Uterus (tissue), 4 donors: ENCODE data around the gene PHF2. TPM values are rescaled to one million over a fixed set of nuclear protein-coding genes. Genes with fewer than 3 reads are reported as not detected.

Source experiments
- DNase-seq, 2 donors: peaks; one replicate each; pipeline ENCODE4 v3.0.0-alpha.2; 2019 to 2020
- H3K27ac ChIP-seq, 2 donors: fragments of 200-600 bp; sonication (generic); 1 replicate in 1 of 2; 2 replicates in 1 of 2; pipeline ENCODE4 v1.5.1; 2016 to 2018
- H3K27me3 ChIP-seq, 2 donors: fragments of 200-600 bp; sonication (generic); one replicate each; pipeline ENCODE4 v1.5.1; 2018 to 2019; ENCODE audit warnings: control low read depth in 1 of 2
- H3K36me3 ChIP-seq, 2 donors: fragments of 200-600 bp; sonication (generic); one replicate each; pipeline ENCODE4 v1.5.1; 2019; ENCODE audit warnings: control low read depth in 1 of 2
- H3K4me1 ChIP-seq, 2 donors: fragments of 200-600 bp; sonication (generic); one replicate each; pipeline ENCODE4 v1.5.1; 2018 to 2019; ENCODE audit warnings: control low read depth in 1 of 2
- H3K4me3 ChIP-seq, 2 donors: fragments of 200-600 bp; sonication (generic); 1 replicate in 1 of 2; 2 replicates in 1 of 2; pipeline ENCODE4 v1.5.1; 2018 to 2019; ENCODE audit warnings: mild to moderate bottlenecking in 1 of 2
- H3K9me3 ChIP-seq, 2 donors: fragments of 200-600 bp; sonication (generic); one replicate each; pipeline ENCODE4 v1.5.1; 2019; ENCODE audit warnings: control low read depth in 1 of 2
- CTCF ChIP-seq, 4 experiments: fragments of 200-600 bp in 2 of 4; fragments of 450-650 bp in 2 of 4; sonication (generic) in 2 of 4; IDR thresholded peaks; one replicate each; pipeline ENCODE4 v1.5.1; 2016 to 2019; ENCODE audit warnings: antibody characterized with exemption in 4 of 4, mild to moderate bottlenecking in 2 of 4, moderate library complexity in 1 of 4
- POLR2A ChIP-seq, 2 donors: fragments of 450-650 bp; IDR thresholded peaks; one replicate each; pipeline ENCODE4 v1.6.1; 2016; ENCODE audit warnings: antibody characterized with exemption in 2 of 2, mild to moderate bottlenecking in 1 of 2, moderate library complexity in 1 of 2
- intact Hi-C: fragments of 100-400 bp; cut with DNase I; formaldehyde crosslinking; loops from one replicate; pipeline ENCODE4 v1.15.1; 2023; ENCODE audit warnings: low total_unique reads
- total RNA-seq, 4 donors: library from RNA; depleted of rRNA in 3 of 4; stranded (reverse); fragments of >200 nt in 3 of 4; gene quantifications; one replicate each; pipeline versions ENCODE4 v1.1.0 to v1.2.4, GENCODE V29; 2014 to 2023
- donor health status: DM: yes; HTN: yes; CAD: no.

The PHF2 gene
- total RNA-seq, 4 donors from 2014 or later = 7.7 to 54.5 (median 25.0) TPM

DNA sequence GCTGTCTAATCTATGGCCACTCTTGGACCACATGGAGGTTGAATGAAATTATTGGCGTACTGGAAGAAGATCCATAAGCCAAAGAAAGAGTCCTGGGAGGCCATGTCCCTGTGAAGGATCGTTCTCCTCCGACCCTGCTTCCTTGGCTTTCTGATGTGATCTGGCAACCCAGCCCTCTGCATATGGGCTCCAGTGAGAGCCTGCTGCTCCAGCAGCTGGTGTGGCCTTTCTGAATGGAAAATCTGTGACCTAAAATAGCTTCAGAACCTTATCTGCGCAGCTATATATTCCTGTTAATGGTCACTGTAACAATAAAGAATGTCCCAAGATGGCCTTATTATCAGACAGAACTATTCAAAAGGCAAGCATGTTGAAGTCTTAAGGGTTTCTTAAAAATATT lies 40.2 kb upstream of the PHF2 start:
- no peaks in the 10 kb centered on the region for H3K36me3 ChIP-seq
- TF ChIP-seq POLR2A (IDR thresholded peaks at IDR 0.05) = no peak
- TF ChIP-seq CTCF (IDR thresholded peaks at IDR 0.05) = no peak
- no peak for DNase-seq

DNA sequence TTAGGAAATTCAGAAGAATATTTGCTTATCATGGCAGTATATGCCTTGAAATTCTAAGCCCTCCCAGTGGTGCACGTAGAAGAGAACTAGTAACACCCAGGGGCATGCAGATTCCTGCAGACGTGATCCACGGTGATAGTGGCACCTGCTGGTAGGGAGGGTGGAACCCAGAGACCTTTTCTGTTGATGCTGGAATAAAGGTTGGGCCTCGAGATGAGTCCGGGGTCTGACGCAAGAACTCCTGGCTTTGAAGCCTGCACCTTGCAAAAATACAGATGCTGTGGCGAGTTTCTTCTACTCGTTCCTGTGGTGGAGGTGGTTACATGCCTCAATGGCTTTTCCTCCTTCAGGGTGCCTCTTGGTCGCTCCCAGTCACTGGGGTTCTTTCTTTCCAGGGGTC lies 39.5 kb upstream of the PHF2 start:
- TF ChIP-seq CTCF (IDR thresholded peaks at IDR 0.05) (no peak), POLR2A (IDR thresholded peaks at IDR 0.05) (no peak)

More for the DNA sequence above, 40.2 kb upstream of the PHF2 start:
- H3K27ac ChIP-seq = no peak overlapping the region
- H3K4me3 ChIP-seq = no peak overlapping the region
- intact Hi-C loops = no loop called here
- H3K27me3 ChIP-seq = no peaks in the 10 kb centered on the region
- H3K4me1 ChIP-seq = no peaks in the 10 kb centered on the region
- H3K9me3 ChIP-seq = no peaks in the 10 kb centered on the region

GRCh38 chr9:93540305-93540704 lies 36.1 kb upstream of the PHF2 start:
- Histone ChIP-seq H3K36me3 (no peaks in the 10 kb centered on the region), H3K27ac (no peak overlapping the region), H3K4me3 (no peak overlapping the region), H3K27me3 (no peaks in the 10 kb centered on the region), H3K4me1 (peaks cover 0 to 4% of the 10 kb centered on the region in 2 donors), H3K9me3 (no peaks in the 10 kb centered on the region)
- no peak for DNase-seq
- intact Hi-C loops = no loop called here
- TF ChIP-seq CTCF (IDR thresholded peaks at IDR 0.05) = no peak

More for the DNA sequence above, 39.5 kb upstream of the PHF2 start:
- Histone ChIP-seq H3K27ac (no peak overlapping the region), H3K36me3 (no peaks in the 10 kb centered on the region), H3K4me3 (no peak overlapping the region), H3K27me3 (no peaks in the 10 kb centered on the region), H3K9me3 (no peaks in the 10 kb centered on the region), H3K4me1 (no peaks in the 10 kb centered on the region)
- no peak for DNase-seq
- intact Hi-C loops = no loop called here

DNA sequence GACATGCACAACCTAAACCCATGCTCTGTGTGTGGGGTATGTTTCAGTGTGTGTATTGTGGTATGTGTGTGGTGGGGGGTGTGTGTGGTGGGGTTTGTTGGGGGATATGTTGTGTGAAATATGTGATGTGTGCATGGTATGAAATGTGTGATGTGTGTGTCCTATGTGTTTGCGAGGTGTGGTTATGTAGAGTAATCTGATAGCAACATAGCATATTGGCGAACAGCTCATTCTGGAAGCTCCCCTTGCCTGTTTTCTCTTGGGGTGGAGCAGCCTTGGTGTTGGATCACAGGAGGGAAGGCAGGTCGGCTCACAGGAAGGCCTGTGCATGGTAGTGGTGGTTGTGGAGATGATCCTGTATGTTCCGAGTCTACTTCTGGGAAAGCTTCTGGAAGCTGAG lies 35.4 kb upstream of the PHF2 start:
- Histone ChIP-seq H3K9me3 (no peaks in the 10 kb centered on the region), H3K4me1 (peaks cover 0 to 4% of the 10 kb centered on the region in 2 donors), H3K4me3 (no peak overlapping the region), H3K27me3 (no peaks in the 10 kb centered on the region), H3K36me3 (no peaks in the 10 kb centered on the region), H3K27ac (no peak overlapping the region)
- intact Hi-C loops = no loop called here
- TF ChIP-seq POLR2A (IDR thresholded peaks at IDR 0.05) (no peak), CTCF (IDR thresholded peaks at IDR 0.05) (no peak)
- DNase-seq = no peak

DNA sequence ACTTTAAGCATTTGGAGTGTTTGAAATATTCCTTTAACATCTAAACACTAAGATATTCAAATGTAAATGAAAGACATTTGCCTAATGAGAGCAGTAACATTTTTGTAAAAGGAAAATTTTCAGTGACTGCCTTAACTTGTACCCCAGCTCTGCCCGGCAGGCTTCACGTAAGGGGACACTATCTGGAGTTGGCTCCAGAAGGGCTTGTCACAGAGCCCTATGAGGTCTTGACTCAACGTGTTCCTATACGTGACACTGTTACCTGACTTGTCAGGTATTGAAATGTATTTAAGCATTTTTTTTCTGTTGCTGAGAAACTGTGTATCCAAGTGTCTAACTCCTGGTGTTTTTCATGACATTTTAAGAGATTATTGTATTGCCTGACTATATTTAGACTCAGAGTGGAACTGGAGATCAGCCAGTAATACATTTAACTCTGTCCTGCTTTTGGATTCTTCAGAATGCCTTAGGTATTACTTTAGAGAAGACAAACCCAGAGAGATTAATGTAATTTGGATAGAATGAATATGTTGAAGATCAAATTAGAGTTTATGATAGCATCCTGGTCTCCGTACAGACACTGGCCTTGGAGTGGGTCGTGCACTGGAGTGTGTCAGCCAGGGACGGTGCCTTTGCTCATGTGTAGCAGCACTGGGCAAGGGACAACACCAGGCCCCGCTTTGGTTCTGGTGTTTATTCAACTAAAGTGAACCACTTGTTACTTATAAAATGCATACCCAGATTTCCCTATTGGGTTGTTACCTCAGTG lies 34.6 kb upstream of the PHF2 start:
- no peak for TF ChIP-seq POLR2A (IDR thresholded peaks at IDR 0.05)
- TF ChIP-seq CTCF (IDR thresholded peaks at IDR 0.05) = no peak
- H3K27ac ChIP-seq = no peak overlapping the region
- no peak for DNase-seq
- intact Hi-C loops = no loop called here
- no peaks in the 10 kb centered on the region for H3K36me3 ChIP-seq
- peaks cover 0 to 4% of the 10 kb centered on the region in 2 donors for H3K4me1 ChIP-seq
- H3K9me3 ChIP-seq = no peaks in the 10 kb centered on the region
- no peak overlapping the region for H3K4me3 ChIP-seq
- H3K27me3 ChIP-seq = no peaks in the 10 kb centered on the region
